Activated CD8-positive, alpha-beta memory T cell treated with anti-CD3 and anti-CD28 coated beads, Interleukin-2, amount 50 U/mL, for 1 hour (primary cell): ENCODE data around the gene GPRIN2.
"Not testable (repeated sequence)": the region's sequence is repeated elsewhere in the genome, so short reads cannot be mapped to it uniquely, and the experiment has no call there.

Experiments used
- DNase-seq: peaks from one replicate; pipeline ENCODE4 v3.0.0-alpha.2; 2020; ENCODE audit errors: extremely low read depth

GPRIN2 gene

DNA sequence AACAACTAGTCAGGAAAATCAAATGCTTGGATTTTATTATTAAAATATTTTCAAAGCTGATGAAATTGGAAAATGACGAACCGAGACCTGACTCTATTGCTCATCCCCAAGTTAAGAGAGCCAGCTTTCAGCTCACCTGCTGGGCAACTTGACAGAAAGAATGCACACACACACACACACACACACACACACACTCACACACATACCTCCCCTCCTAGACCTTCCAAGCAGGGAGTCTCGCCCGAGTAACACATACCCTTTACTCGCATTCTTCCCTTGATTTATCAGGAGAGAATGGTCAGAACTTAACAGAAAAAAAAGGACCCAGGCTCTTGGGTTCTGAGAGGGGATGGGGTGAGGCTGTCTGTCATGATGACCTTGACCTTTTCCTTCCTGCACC is 19.1 kb downstream of the GPRIN2 start:
- no peak for DNase-seq

DNA sequence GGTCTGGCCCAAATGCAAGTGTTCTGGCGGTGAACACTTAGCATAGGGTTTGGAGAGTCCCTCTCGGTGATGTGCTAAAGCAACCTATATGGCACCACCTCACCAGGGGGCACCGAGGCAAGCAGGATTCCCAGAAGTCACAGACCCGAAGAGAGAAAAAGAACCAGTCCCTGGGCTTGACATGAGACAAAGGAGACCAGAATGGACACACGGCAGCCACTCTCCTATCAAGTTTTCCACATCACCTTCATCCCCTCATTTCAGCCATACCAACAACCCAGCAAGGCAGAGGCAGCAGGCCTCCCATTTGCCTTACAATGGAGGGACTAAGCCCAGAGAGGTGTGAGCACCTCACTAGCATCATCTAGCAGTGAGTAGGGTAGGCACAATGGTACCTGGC is 19.7 kb downstream of the GPRIN2 start:
- DNase-seq = no peak

DNA sequence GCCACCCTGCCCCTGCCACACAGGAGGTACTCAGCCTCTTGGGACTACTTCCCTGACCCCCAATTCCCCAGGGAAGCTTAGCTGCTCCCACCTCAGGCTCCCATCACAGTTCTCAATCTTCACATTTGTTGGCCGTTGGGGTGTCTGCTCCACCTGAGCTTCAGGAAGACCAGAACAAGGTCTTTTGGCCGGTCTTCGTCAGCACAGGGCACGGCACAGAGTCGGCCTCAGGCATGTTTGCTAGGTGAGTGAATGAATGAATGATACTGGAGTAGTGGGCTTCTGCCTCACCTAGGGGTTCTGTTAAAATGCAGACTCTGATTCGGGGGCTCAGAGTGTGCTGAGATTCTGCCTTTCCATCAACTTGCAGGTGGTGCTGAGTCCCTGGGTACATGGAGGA is 20.3 kb downstream of the GPRIN2 start:
- DNase-seq = no peak

DNA sequence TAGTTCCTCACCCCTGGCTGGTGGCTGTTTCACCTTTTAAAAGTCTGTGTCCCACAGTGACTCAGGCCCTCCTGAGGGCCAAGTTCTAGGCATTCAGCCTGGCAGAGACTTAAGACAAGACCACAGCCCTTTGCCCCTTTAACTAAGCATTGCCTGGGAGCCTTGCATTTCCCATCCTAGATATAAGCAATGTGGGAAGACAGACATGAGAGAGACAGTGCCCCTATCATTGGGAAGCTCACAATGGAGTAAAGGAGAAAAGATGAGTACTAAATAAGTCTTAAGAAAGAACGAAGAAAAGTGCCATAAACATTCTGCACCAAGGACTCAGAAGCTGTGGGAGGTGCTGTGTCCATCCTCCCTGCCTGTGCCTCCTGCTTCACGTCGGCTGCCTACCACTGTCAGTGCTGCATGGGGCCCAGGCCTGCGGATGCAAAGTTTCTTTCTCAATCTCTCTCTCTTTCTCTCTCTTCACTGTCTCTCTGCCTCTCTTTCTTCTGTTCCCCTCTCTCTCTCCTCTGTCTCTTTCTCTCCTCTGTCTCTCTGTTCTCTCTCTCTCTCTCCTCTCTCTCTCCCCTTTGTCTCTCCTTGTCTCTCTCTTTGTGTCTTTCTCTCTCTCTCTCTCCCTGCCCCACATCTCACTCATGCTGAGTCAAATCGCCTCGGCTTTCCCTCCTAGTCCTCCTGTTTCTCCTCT is 21.5 kb downstream of the GPRIN2 start:
- DNase-seq = no peak

DNA sequence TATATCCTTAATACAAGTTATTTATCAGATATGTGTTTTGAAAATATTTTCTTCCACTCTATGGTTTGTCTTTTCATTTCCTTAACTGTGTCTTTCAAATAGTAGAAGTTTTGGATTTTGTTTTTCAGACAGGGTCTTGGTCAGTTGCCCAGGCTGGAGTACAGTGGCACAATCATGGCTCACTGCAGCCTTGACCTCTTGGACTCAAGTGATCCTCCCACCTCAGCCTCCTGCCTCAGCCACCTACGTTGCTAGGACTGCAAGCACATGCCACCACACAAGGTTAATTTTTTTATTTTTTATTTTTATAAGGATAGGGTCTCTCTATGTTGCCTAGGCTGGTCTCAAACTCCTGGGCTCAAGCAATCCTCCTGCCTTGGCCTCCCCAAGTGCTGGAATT is 24.2 kb downstream of the GPRIN2 start:
- DNase-seq = not testable (repeated sequence)

DNA sequence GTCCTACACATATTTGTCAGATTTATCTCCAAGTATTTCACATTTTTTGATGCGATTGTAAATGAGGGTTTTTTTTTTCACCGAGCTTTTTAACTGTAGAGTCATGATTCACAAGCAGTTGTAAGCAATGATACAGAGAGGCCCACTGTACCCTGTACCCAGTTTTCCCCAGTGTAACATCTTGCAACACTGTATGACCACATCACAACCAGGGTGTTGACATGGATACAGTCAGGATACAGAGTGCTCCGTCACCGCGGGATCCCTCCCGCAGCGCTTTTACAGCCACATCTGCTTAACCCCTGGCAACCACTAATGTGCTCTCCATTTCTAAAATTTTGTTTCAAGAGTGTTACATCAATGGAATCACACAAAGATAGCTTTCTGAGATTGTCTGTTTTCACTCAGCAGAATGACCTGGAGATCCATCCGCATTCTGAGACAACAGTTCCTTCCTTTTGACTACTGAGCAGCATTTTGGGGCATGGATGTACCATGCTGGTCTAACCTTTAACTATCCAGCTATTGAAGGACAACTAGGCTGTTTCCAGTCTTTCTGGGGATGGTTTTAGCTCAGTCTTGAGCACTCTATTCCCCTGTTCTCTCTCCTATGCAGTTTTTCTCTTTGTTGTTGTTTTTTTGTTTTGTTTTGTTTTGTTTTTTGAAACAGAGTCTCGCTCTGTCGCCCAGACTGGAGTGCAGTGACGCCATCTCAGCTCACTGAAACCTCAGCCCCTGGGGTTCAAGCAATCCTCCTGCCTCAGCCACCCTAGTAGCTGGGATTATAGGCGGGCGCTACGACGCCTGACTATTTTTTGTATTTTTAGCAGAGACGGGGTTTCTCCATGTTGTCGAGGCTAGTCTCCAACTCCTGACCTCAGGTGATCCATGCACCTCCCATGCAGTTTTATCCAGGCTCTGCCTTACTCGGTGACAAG is 25.9 kb downstream of the GPRIN2 start:
- no peak for DNase-seq

DNA sequence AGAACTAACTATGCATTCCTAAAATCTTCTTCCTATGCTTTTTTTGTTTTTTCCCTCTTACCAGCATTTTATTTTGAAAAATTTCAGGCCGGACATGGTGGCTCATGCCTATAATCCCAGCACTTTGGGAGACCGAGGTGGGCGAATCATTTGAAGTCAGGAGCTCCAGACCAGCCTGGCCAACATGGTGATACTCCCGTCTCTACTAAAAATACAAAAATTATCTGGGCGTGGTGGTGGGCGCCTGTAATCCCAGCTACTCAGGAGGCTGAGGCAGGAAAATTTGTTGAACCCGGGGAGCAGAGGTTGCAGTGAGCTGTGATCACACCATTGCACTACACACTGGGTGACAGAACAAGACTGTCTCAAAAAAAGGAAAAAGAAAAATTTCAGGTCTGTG is 26.7 kb downstream of the GPRIN2 start:
- DNase-seq = not testable (repeated sequence)

DNA sequence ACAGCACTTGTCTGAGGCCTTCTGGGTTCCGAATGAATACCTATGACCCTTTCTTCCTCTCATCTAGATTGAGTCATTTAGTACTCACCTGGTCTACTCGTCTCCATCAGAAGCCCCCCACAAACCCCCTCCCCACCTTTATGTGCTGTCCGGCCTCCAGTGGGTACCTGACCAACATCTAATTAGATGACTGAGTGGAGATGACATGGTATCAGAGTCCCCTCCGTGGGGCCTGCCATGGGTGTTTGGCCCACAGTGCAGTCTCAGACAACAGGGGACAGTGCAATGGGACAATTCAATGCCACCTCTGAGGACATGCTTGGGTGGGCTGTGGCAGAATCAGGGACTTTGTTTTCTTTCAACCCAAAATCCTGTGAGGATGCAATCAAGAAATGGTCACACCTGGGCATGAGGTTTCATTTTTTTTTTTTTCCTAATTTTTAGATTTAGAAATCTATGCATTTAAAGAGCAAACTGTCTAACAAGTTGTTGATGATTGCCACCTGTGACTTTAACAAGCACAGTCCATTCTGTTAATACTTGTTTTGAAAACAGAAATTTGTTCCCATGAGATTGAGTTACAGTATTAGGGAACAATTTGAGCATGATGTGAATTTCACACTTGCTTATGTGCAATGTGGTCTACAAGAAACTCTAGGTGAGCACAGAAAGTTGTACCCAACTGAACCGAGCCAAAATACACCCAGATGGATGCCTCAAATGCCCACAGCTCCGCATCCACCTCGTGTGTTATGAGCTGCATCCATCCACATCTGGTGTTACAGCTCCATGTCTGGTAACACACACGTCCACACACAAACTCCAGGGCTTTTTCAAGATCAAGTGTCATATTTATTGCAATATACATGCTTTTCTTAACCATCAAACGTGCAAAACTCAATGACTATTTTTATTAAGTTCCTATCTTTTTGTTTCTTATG is 27.5 kb downstream of the GPRIN2 start:
- no peak for DNase-seq

DNA sequence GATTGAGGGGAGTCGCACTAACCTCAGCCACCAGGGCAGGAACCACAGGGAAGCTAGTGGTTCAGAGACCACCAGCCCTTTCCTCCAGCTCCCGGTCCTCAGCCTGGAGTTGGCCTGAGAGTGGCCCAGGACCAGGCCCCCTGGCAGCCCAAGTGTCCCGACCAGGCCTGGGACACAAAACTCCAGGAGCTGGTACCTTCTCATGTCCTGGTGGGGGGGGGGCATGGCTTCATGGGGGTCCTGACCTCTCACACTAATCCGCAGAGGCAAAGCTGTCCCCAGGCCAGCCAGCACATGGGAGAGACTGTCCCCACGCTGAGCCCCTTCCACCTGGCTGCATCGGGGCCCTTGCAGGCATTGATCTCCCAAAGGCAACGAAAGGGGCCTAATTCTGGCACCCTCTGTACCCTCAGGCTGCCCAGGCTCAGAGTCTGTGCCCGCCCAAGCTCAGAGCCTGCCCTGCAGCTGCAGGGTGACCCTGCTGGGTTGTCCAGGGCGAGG is 28.2 kb downstream of the GPRIN2 start:
- DNase-seq = no peak

DNA sequence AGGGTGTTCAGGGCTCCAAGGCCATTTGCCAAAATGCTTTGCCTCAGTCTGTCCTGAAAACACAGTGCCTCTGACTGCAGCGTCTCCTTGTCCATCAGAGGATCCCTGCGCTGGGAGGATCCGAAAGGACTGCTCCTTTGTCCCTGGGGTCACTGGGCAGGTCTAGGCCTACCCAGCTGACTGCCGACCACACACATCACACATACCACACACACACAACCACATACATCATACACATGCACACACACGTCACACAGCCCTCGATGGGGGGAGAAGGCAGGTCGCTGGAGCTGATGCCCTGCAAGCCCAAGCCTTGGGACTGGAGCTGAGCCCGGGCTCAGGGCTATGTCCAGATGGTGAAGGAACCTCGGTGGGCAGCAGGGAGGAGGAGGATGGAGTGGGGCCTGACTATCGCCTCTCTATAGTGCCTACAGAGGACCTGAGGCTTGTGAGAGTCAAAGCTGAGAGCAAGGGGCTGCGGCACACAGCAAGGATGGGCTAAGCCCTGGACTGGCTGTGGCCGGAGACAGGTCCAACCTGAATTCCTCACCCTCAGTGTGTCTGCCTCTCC is 29.1 kb downstream of the GPRIN2 start:
- DNase-seq = no peak

DNA sequence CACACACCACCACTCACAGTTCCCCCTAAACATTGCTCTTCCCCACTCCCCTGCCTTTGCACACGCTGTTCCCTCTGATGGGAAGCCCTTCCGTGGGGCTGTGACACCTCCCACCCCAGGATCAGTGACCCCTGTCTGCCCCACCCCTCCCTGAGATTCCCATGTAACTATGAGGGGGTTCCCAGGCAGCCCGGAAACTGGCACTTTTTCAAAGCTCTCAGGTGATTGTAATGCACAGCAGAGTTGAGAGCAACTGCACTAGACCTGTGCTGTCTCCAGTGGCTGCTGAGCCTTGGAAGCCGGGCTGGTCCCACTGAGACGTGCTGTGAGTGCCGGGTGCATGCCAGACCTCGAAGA is 29.8 kb downstream of the GPRIN2 start:
- DNase-seq = no peak

DNA sequence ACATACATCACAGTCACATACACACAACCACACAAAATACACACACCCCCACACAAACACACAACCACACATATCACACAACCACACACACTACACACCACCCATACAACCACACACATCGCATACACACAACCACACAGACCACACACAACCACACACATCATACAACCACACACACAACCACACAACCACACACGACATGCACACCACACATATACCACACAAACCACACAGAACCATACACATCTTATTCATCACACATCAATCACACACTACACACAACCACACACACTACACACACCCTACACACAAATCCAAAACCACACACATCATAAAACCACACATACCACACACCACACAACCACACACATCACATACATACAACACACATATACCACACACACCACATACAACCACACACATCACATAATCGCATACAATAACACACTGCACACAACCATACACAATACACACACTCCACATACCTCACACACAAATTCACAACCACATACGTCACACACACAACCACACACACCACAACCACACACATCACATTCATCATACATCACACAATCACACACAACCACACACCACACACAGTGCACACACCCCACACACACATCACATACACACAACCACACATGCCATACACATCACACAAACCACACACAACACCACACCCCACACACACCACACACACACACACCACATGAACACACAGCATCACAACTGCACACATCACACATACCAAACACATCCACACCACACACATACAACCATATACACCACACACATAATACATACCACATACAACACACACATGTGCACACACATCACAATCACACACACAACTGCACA is 30.4 kb downstream of the GPRIN2 start:
- no peak for DNase-seq

DNA sequence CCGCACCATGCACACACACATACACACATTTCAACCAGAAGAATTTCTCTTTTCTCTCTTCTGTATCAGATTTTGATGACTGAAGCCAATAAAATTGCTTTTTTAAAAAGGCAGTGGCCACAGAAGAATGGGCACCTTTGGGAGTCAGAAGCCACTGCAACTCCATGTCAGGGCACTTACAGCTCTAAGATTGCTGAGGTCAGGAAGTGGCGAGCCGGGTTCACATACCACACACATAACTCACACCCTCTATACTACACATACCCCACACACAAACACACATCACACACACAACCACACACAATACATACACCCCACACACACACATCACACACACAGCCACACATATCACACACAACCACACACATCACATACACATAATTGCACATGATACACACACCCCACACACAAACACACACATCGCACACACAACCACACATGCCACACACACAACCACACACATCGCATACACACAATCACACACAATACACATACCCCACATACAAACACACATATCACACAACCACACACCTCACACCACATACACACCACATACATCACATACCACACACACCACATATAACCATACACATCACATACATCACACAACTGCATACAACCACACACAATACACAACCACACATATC is 31.2 kb downstream of the GPRIN2 start:
- no peak for DNase-seq

DNA sequence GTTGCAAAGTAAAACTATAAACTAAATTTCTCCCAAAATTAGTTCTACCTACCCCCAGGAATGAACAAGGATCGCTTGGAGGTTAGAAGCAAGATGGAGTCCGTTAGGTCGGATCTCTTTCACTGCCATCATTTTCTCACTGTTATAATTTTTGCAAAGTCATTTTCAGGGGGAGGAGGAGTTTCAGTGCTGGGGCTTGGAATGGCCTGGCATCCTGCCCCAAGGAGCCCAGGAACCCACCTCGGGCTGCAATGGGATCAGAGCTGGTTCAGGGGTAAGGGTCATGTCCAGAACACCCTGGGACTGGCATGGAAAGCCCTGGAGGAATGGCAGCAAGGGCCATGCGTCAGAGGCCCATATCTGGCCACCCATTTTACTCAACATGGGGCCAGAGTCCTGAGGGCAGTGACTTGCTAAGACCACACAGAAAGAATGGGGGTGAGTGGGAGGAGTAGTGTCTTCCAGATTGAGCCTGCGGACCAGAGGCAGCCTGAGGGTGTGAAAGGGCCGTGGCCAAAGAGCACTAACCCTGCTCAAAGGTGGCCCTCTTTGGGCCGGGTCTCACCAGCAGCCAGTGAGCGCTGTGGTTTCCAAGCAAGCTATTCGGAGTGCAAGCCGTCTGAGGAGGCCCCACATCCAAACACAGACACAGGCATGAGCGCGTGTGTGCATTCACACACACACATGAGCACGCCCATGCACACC is 31.8 kb downstream of the GPRIN2 start:
- DNase-seq = no peak

DNA sequence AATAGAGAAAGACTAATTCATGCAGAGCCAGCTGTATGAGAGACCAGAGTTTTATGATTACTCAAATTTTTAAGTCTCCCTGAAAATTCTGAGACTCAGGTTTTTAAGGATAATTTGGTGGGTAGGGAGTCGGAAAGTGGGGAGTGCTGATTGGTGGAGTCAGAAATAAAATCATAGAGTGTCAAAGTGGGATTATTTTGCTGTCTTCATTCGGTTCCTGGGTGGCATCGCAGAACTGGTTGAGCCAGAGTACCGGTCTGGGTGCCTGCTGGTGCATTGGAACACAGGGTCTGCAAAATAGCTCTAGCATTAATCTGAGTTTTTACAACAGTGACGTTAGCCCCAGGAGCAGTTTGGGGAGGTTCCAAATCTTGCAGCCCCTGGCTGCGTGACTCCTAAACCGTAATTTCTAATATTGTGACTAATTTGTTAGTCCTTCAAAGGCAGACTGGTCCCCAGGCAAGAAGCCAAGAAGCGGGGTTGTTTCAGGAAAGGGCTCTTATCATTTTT is 32.4 kb downstream of the GPRIN2 start:
- DNase-seq = no peak

DNA sequence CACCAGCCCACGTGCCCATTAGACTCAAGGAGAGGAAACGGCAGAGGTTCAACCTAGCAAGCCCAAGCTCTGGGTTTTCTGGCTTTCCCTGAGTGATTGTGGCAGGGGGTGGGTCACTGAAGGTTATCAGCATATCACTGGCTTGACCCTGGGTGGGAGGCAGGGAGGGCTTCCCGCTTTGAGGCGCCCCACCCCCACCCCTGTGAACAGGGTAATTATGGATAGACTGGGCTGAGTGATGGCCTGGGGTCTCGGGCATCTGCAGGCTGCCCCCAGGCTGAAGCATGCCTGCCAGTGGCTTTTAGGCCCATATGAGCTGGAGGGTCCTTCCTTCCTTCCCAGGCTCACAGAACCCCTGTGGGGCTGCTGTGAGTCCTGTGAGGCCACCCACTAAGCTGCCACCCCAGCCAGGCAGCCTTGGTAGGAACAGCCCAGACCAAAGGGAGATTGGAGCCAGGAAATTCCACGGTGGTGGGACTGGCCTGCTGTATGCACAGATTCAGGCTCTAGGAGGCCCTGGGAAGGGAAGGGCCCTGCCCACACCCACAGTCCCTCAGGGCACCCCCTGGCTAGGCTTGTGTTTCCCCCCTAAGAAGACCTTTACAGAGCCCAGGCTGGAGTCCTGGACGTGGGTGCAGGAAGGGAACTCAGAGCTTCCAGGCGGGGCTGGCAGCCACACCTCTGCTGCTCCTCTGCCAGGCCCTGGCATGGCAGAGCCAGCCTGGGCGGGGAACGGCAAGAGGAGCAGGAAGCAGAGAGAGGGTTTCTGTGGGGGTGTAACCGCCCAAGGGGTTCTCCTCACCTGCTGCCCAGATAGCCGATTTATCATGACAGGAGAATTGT is 33.1 kb downstream of the GPRIN2 start:
- no peak for DNase-seq

DNA sequence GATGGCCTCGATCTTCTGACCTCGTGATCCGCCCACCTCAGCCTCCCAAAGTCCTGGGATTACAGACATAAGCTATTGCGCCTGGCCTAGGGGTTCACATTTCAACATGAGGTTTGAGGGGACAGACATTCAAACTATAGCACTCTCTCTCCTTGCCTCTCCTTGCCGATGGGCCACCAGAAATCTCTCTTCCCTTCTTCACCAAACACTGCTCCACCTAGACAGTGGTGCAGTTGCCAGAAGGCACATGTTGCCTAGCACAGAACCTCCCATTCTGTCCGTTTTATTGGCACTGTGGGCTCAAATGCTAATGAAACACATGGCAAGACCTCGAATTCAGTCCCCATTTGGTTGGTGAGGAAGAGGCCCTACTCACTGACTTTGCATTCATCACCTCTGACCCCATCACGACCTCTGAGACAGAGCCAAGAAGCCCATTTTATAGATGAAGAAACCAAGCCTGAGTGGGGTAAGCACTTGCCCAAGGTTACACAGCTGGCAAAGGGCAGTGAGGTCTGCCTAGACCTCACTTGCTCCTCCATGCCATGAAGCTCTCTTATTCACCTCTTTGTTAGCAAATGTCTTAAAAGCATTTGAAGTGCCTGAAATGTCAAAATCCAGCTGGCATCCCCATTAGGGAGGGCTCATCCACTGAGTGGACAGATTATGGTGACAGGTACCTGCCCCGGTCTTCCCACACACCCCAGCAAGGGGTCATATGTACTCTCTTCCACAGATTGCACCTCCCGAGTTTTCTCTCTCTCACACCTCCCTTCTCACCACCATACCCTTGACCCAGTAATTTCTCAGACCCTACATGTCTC is 34.0 kb downstream of the GPRIN2 start:
- DNase-seq = no peak
